Keratinocyte (primary cell): ENCODE data around the gene CCN6.

Experiments
- EZH2 ChIP-seq: IDR thresholded peaks from one replicate; pipeline ENCODE4 v1.6.1; 2012; ENCODE audit warnings: inconsistent platforms, mild to moderate bottlenecking, low read length, moderate library complexity
- TF ChIP-seq, protein P1 (sequence below), 3 experiments: IDR thresholded peaks in 1 of 3; conservative IDR thresholded peaks in 1 of 3; optimal IDR thresholded peaks in 1 of 3; 2 replicates in 2 of 3; 3 replicates in 1 of 3; pipeline versions ENCODE3 to v1.5.1; 2011; ENCODE audit warnings: low read length in 3 of 3, mild to moderate bottlenecking in 3 of 3, moderate library complexity in 2 of 3, control low read depth in 1 of 3, inconsistent platforms in 1 of 3; ENCODE audit not compliant: insufficient read depth in 2 of 3; ENCODE audit errors: extremely low read depth in 1 of 3

DNA sequence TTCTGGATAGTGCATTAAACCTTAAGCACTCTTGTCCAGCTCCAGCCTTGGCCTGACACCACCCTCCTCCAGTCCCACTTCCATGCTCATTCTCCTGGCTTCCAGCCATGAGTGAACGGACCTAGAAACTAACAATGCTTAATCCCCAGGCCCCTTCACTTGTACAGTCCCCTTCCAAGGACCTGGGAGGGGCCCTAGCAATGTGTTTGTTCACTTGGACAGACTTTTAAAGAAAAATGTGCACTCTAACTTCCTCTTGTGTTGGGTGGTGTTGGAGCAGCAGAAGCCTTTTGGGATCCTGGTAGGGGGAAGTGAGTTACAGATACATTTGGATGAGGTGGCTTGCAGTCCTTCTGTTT lies 48.9 kb upstream of the CCN6 start:
- TF ChIP-seq, protein P1, sequence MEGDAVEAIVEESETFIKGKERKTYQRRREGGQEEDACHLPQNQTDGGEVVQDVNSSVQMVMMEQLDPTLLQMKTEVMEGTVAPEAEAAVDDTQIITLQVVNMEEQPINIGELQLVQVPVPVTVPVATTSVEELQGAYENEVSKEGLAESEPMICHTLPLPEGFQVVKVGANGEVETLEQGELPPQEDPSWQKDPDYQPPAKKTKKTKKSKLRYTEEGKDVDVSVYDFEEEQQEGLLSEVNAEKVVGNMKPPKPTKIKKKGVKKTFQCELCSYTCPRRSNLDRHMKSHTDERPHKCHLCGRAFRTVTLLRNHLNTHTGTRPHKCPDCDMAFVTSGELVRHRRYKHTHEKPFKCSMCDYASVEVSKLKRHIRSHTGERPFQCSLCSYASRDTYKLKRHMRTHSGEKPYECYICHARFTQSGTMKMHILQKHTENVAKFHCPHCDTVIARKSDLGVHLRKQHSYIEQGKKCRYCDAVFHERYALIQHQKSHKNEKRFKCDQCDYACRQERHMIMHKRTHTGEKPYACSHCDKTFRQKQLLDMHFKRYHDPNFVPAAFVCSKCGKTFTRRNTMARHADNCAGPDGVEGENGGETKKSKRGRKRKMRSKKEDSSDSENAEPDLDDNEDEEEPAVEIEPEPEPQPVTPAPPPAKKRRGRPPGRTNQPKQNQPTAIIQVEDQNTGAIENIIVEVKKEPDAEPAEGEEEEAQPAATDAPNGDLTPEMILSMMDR (optimal IDR thresholded peaks at IDR 0.05 in 1 of 3, IDR thresholded peaks at IDR 0.05 in 1 of 3, conservative IDR thresholded peaks at IDR 0.05 in 1 of 3; ENCODE audit: extremely low read depth in 1 of 3, insufficient read depth in 2 of 3, low read length in 3 of 3), result no peak
- no peak for TF ChIP-seq EZH2
